Neutrophil (primary cell): ENCODE results near the gene CHTF18.
"Not testable (repeated sequence)": the region's sequence is repeated elsewhere in the genome, so short reads cannot be mapped to it uniquely, and the experiment has no call there.

Experiments used
- H3K27ac ChIP-seq: fragments of 200-600 bp; sonication (generic); 2 replicates; pipeline ENCODE4 v1.5.1; 2016; ENCODE audit warnings: mild to moderate bottlenecking, moderate library complexity
- H3K27me3 ChIP-seq: fragments of 200-600 bp; sonication (generic); 2 replicates; pipeline ENCODE4 v1.6.0; 2016; ENCODE audit warnings: mild to moderate bottlenecking
- H3K36me3 ChIP-seq: fragments of 200-600 bp; sonication (generic); 2 replicates; pipeline ENCODE4 v1.5.1; 2017
- H3K4me1 ChIP-seq, 2 experiments: fragments of 200-600 bp in 1 of 2; sonication (generic) in 1 of 2; 1 replicate in 1 of 2; 2 replicates in 1 of 2; pipeline versions ENCODE4 v1.5.1 to v1.6.1; 2013 to 2016; ENCODE audit warnings: low read depth in 1 of 2, low read length in 1 of 2, mild to moderate bottlenecking in 1 of 2, moderate library complexity in 1 of 2; ENCODE audit not compliant: control insufficient read depth in 1 of 2, insufficient read depth in 1 of 2
- H3K4me3 ChIP-seq, 2 experiments: fragments of 200-600 bp in 1 of 2; sonication (generic) in 1 of 2; 1 replicate in 1 of 2; 2 replicates in 1 of 2; pipeline ENCODE4 v1.5.1; 2013 to 2016; ENCODE audit warnings: low read depth in 1 of 2, low read length in 1 of 2, mild to moderate bottlenecking in 1 of 2, moderate library complexity in 1 of 2
- H3K9me3 ChIP-seq: fragments of 200-600 bp; sonication (generic); 2 replicates; pipeline ENCODE4 v1.5.1; 2016
- CTCF ChIP-seq: fragments of 200-600 bp; sonication (generic); IDR thresholded peaks from 2 replicates; pipeline ENCODE4 v1.5.1; 2016; ENCODE audit warnings: antibody characterized with exemption

Gene CHTF18

GRCh38 chr16:750485-750884, 37.9 kb upstream of the CHTF18 start:
- Histone ChIP-seq H3K36me3 (no peaks in the 10 kb centered on the region), H3K4me3 (no peak overlapping the region), H3K27ac (no peak overlapping the region), H3K4me1 (peaks cover 4 to 12% of the 10 kb centered on the region in 2 experiments), H3K9me3 (no peaks in the 10 kb centered on the region), H3K27me3 (peaks cover 6% of the 10 kb centered on the region)
- no peak for TF ChIP-seq CTCF

GRCh38 chr16:751152-752006, 37.0 kb upstream of the CHTF18 start:
- H3K27ac ChIP-seq = no peak overlapping the region
- H3K36me3 ChIP-seq = no peaks in the 10 kb centered on the region
- no peaks in the 10 kb centered on the region for H3K9me3 ChIP-seq
- peaks cover 3% of the 10 kb centered on the region for H3K27me3 ChIP-seq
- peaks cover 4 to 12% of the 10 kb centered on the region in 2 experiments for H3K4me1 ChIP-seq
- no peak overlapping the region for H3K4me3 ChIP-seq
- no peak for TF ChIP-seq CTCF

- H3K4me3 ChIP-seq = no peak overlapping the region
- no peaks in the 10 kb centered on the region for H3K36me3 ChIP-seq
- peaks cover 3% of the 10 kb centered on the region for H3K27me3 ChIP-seq
- H3K4me1 ChIP-seq = peaks cover 4 to 12% of the 10 kb centered on the region in 2 experiments
- H3K9me3 ChIP-seq = no peaks in the 10 kb centered on the region
- H3K27ac ChIP-seq = no peak overlapping the region
- no peak for TF ChIP-seq CTCF
Observed at GRCh38 chr16:752007-752312, 36.5 kb upstream of the CHTF18 start.

- H3K27ac ChIP-seq, H3K27me3 ChIP-seq, H3K36me3 ChIP-seq, H3K9me3 ChIP-seq, H3K4me3 ChIP-seq: not testable (repeated sequence)
- H3K4me1 ChIP-seq = peaks cover 4 to 16% of the 10 kb centered on the region in 2 experiments
Observed at GRCh38 chr16:754121-754607, 34.3 kb upstream of the CHTF18 start.

- no peaks in the 10 kb centered on the region for H3K9me3 ChIP-seq
- TF ChIP-seq CTCF = no peak
Observed at GRCh38 chr16:754656-755055, 33.8 kb upstream of the CHTF18 start.

GRCh38 chr16:756428-756827, 32.0 kb upstream of the CHTF18 start:
- H3K27ac ChIP-seq = no peak overlapping the region
- no peaks in the 10 kb centered on the region for H3K36me3 ChIP-seq
- H3K4me3 ChIP-seq = no peak overlapping the region
- no peaks in the 10 kb centered on the region for H3K9me3 ChIP-seq
- TF ChIP-seq CTCF = no peak
- H3K4me1 ChIP-seq = peaks cover 4 to 16% of the 10 kb centered on the region in 2 experiments
- peaks cover 3% of the 10 kb centered on the region for H3K27me3 ChIP-seq

More at GRCh38 chr16:754656-755055, 33.8 kb upstream of the CHTF18 start:
- Histone ChIP-seq H3K4me3 (no peak overlapping the region), H3K27ac (no peak overlapping the region), H3K27me3 (peaks cover 3% of the 10 kb centered on the region), H3K36me3 (no peaks in the 10 kb centered on the region), H3K4me1 (peaks cover 4 to 16% of the 10 kb centered on the region in 2 experiments)
